Urothelium cell line (cell line): Measurements from ENCODE around the gene WDFY4.

Source experiments
- DNase-seq: peaks from one replicate; pipeline ENCODE4 v3.0.0; 2011; ENCODE audit warnings: low spot score, mixed read lengths
- FAIRE-seq: peaks from 2 replicates; lab custom pipeline; 2011; peaks lifted over from hg19 to GRCh38; lab: Jason Lieb, UNC

WDFY4 gene

DNA sequence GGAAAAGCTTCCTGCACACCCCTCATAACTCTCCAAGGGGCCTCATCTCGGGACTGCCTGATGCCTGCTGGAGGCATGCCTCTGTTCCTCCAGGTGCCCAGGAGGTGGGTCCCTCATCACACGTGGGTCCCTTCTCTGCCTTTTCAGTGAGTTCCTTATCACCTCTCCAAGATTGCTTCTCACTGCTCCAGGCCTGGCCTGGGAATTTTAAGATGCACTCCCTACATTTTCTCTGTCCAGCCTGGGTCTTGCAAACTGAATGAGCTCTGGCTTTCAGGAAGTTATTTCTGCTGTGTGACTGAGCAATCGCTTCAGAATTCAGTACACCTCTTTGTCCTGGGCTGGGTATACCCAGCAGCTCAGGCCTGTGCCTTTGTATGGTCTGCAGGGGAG is 211.1 kb downstream of the WDFY4 start:
- FAIRE-seq (no peak), DNase-seq (no peak)

DNA sequence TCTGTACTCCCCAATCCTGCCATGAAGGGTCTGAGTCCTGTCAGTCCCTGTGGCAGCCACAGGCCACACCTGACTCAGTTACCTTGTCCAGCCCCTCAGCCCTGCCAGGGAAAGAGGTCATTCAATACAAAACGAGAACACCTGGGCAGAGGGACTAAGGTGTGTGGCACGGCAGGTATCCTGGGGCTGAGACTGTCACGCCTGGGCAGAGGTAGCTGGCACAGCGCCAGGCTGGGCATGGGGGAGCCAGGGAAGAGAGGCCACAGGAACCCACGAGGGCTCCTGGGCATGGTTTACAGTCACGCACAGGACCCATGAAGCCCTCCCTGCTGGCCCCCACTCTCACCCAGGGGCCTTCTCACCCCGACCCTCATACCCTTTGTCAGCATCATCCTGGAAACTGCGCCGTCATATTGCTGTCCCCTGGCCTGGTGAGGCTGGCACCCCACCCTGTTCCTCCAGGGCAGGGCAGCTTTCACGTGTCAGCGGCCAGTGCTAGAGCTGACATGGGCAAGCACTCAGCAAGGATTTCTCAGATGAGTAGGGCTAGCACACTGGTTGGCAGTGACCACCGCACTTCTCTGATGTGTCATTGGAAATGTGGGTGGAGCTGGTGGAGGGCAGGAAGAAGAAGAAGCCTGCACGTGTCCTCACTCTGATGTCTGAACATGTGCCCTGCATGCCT is 212.2 kb downstream of the WDFY4 start:
- no peak for FAIRE-seq
- no peak for DNase-seq

DNA sequence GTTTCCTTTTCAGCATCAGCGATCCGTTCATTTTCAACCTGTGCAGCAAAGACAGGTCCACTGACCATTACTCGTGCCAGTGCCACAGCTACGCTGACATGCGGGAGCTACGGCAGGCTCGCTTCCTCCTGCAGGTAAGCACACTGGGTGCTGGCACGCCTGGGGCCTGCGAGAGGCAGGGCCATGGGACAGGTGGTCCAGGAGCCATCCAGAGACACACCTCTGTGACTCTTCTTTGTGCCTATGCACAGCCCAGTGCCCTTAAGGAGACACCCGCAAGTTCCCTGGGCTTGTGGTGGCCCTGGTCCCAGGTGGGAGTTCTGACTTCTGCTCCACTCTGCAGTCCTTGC is 212.7 kb downstream of the WDFY4 start:
- FAIRE-seq (no peak), DNase-seq (no peak)

DNA sequence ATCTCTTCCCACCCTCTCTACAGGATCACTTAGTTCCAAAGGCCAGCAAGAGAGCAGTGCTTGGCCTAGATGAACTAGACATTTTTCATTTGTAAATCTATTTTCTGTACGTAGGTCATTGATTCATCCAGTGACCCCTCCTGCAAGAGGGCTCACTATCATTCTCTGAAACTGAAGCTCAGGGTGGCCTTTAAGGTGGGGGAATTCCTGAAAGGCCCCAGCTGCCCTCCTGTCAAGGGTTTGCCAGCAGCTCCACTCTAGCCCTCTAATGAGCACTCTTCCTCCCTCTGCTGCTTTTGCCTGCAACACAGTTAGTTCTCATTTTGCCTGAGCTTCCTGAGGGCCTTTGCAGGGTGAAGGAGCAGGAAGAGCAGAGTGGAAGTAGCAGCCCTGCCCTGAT is 213.8 kb downstream of the WDFY4 start:
- FAIRE-seq = no peak
- no peak for DNase-seq

DNA sequence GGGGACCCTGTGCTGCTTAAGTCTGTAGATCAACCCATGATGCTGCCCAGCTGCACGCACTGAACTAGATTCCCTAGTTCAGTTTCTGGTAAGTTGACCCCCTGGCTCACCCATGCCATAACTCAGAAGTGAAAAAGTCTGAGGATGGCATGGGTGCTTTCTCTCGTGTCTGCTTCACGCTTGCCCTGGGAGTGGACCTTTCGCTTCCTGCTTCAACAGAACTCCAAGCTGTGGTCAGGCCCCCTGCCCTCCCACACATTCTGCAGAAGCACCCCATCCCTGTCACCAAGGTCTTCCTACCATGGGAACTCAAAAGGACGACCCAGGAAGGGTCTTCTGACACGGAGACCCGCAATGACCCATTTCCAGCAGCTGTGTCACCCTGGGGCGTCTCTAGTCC is 215.1 kb downstream of the WDFY4 start:
- DNase-seq = no peak
- FAIRE-seq = no peak

DNA sequence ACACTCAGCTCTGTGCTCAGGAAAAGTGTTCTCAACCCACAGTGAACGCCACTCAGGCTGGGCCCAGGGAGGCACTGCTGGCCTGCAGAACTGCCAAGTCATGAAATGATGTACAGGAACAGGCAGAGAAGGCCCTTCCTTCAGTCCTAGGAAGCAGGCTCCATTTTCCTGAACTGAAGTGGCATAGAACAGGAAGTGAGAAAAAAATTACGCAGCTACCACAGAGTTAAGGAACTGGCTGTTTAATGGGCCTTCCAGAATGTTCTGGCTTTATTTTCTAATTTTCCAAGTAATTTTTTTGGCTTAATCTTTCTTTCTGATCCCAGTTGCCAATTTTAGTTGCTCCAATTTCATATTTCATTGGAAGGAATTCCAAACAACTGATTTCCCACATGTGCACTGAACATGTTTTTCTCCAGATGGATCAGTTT is 215.7 kb downstream of the WDFY4 start:
- FAIRE-seq = no peak

DNA sequence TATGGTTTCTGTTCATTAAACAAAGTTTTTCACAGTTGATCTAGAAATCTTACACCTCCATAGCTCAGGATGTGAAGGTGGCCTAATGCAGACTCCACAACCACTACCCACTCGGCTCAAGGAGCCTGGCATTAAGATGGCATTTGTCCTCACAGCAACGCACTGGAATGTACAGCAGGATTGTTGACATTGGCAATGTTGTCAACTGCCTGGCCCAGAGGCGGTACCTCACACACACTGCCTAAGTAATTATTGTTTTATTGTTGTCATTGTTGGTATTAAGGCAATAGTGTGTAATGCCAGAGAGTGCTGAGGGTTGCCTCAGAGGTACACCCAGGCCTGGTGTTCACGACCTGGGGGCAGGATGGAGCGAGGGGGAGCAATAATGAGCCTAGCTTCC is 216.6 kb downstream of the WDFY4 start:
- FAIRE-seq = no peak

More for the DNA sequence above, 215.7 kb downstream of the WDFY4 start:
- DNase-seq = no peak

DNA sequence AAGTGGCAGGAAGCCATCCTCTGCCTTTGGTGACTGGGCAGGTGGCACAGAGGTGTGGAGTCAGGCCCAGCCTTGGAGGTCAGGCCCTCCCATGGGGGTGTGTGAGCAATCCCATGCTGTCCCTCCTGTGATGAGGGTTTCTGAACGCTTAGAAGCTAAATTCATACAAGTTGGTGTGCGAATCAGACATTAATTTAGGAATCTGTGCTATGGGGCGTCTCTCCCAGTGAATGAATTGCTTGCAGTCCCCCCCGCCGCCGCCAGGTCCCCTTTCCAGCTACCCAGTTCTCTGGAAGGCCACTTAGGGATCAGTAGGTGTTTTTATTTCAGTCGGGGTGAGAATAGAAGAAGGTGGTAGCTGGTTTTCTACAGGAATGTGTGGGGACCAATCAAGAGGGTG is 217.4 kb downstream of the WDFY4 start:
- DNase-seq (no peak), FAIRE-seq (no peak)

More for the DNA sequence above, 216.6 kb downstream of the WDFY4 start:
- DNase-seq = no peak

DNA sequence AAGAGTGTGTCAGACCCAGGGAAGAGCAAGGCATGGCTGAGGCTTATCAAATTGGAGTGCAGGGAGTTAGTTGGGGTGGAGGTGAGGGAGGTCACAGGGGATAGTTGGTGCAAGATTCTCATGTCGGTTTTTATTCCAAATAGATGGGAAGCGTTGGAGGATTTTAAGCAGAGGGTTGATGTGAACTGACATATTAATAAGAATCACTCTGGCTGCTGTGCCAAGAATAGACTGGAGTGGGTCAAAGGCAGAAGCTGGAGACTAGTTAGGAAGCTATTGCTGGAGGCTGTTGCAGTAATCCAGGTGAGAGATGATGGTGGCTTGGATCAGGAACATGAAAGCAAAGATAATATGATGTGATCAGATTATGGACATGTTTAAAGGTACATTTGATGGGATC is 218.5 kb downstream of the WDFY4 start:
- no peak for FAIRE-seq

DNA sequence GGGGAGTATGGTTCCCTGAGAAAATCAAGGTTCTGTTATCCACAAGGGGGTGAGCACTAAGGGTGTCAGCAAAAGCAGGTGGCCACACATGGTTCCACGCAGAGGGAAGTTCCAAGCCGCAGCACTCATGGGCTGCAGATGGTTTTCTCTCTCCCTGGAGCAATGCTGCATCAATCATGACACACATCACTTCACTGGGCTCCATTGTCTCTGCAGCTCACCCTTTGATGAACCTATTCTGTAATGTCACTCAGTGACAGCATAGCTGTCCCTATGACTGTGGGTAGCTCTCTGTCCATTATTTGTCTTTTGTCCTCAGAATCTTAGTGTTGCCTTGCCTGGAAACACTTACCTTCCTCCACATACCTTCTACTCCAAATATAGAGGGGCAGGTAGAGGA is 220.2 kb downstream of the WDFY4 start:
- FAIRE-seq = peak; percentile 32

More for the DNA sequence above, 218.5 kb downstream of the WDFY4 start:
- no peak for DNase-seq

DNA sequence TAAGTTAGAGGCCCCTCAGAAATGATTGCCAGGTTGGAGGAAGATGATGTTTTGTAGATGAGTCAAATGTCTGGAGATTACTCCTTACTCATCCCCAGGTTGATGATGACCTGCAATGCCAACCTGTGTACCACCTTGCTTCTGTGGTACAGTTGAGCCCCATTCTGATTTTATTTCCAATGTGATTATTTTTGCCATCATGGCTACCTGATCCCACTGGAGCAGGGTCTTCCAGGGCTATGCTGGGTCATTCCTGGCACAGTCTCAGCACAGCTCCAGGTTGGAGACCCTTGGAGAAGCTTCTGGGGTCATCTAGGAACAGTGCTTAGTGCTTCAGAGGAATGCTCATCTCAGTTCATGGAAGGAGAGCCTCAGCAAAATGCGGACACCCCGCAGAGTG is 220.6 kb downstream of the WDFY4 start:
- FAIRE-seq = no peak
- no peak for DNase-seq

More for the DNA sequence above, 220.2 kb downstream of the WDFY4 start:
- DNase-seq = no peak

DNA sequence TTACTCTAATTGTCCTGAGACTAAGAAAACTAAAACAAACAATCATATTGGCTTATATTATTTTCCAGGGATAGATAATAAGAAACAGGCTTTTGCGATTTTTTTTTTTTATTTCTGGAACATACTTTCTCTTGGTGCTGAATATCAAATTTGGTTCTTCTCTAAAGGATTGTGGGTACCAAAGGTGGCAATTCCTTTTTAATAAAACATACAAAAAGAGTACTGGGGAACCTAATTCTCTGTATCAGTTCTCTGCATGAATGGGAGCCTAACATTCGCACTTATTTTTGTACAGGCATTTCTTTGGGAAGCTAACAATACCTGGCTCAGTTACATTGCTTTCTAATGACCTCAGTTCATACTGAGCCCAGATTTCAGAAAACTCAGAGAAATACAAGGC is 222.2 kb downstream of the WDFY4 start:
- no peak for DNase-seq
- FAIRE-seq = no peak

DNA sequence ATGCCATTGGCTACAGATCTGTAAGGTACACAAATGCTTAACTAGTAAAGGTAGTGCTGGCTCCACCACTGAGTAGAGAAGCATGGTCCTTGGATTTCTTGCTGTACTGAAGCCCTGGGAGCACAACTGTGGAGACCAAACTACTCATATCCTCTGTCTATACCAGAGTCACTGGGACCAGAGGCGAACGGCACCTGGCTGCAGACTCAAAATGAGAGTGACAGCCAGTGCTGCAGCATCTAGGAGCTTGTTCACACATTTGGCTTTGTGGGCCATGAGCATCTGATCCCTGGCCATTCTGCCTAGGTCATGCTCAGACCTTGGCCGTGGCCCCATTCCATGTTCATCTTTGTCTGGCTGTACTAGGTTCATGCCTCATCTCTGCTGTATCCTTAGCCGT is 223.1 kb downstream of the WDFY4 start:
- FAIRE-seq (no peak), DNase-seq (no peak)

DNA sequence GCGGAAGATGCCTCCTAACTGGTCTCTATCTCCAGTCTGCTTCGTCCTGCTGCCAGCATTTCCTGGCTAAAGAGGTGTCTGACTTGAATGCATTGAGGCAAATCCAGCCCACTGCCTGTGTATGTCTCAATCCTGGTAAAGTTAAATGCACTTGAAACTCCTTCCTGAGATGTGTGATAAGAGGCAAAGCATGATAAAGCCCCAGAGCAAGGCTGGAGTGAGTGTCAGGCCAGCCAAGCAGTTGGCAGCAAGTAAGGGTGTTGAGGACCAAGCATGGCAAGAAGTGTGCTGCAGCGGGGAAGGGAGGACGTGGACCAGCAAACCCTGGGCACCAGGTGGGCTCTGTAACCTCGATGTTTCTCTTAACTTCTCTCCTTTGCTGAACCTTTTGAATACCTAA is 225.9 kb downstream of the WDFY4 start:
- FAIRE-seq = no peak

DNA sequence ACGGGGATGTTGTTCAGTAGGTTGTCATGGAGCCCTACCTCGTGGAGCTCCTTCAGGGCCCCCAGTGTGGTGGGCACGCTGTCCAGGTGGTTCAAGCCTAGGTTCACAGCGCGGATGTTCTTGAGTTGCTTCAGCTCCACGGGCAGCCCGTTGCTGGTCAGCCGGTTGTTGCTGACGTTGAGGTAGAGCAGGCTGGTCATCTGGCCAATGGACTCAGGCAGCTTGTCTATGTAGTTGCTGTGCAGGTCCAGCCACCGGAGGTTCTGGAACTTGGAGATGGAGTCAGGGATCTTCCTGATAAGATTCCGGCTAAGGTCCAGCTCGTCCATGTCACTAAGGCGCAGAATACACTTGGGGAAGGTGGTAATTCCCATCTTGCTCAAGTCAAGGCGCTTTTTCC is 229.0 kb downstream of the WDFY4 start:
- no peak for DNase-seq
- FAIRE-seq = no peak

More for the DNA sequence above, 225.9 kb downstream of the WDFY4 start:
- DNase-seq = no peak

DNA sequence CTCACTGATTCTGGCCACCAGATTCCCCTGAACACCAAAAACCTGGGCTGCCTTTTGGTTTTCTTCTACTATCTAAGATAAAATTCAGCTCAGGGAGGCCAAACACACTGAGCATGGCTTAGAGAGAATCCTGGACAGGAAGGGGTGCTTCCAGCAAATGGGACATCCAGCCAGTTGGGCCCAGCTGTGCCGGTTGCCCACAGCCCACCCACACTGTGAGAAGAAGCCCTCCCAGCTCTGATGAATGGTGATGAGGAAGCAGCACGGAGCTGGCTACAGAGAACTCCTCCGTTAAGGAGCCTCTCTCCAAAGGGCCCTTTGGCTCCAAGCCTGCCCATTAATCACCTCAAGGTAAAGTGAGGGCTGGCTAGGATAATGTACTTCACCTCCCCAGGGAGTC is 239.1 kb downstream of the WDFY4 start:
- DNase-seq (no peak), FAIRE-seq (no peak)

DNA sequence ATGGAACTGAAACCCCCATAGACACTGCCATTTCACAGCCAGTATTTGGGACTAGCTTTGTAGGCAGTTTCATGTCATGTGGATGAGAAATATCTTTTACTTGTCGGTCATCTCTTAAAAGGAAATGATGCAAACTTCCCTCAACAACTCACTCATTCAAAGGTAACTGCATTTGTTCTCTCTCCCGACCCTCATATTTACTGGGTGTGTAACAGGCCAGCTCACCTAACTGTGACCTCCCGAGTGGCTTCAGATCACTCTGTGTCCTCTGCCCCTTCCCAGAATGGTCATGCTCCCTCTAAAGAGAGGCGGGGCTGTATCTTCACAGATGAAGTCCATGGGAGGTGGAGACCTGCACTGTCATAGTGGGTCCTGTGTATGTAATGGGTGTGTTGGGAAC is 240.3 kb downstream of the WDFY4 start:
- DNase-seq (no peak), FAIRE-seq (no peak)

DNA sequence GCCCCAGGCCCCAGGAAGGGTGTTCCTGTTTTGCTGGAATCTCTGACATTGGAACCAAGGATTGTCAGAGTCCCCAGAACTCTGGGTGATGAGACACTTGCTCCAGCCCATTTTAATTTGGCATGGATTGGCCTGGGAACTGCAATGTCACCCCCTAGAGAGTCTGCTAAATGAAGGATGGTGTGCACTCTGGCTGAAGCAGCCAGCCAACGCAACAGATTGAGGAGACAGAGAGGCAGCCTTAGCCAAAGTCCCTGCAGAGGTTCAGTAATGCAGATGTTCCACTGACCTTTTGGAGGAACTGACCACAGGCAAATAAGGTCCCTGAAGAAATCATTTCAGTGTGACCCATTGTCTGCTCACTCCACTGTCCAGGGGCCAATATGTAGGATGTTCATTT is 241.6 kb downstream of the WDFY4 start:
- FAIRE-seq (no peak), DNase-seq (no peak)

DNA sequence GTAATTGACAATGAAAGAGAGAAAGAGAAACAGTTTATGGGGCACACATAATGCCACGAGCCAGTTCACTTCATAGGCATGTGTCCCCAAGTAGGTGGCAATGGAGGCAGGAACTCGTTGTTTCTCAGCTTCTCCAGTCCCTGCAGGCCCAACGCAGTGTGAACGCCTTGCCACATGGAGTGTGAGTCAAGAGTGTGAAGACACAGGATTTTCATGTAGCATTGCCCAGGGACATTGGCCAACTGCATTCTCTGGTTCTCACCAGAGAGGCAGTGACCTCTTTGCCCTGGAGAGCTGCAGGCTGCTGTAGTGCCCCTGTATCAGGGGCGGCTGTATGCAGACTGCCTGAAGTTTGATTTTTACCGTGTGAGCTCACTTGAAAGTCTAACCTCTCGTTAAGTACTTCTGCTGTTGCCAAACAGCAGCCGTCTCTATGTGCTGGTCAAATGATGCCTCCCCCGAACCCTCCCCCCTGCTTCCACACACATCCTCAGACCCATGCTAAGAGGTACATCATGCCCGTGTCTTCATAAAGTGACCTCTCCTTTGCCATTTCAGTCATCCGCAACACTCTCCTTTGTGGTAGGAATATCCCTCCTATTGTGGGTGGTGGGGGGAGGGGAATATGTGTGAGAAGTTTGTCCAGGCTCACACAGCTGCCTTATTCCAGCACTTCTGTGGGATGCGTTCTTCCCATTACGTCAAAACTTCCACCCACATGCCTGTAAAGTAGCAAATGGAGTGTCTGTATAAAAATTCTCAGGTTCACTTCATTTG is 242.3 kb downstream of the WDFY4 start:
- FAIRE-seq = no peak
- no peak for DNase-seq

DNA sequence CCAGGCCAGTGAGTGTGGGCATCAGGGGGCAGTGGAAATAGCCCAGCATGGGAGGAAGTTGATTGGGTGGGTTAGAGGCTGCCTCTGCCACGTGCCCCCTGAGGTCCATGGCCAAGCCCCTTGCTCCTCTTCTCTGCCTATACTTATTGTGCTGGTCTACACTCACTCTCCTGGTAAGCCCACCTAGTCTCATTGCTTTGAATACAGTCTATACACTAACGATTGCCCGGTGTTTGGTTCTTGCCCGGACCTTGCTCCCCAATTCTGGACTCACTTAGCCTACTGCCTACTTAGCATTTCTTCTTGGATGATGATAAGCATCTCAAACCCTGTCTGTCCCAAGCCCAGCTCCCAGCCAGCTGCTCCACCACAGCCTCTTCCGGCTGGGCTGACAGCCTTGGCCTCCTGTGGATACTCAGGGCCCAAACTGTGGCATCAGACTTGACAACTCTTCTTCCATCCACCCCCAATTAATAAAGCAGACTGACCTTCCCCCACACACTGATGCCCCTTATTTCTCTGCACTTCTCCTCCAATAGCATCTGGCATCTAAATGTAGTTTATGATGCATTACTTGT is 244.8 kb downstream of the WDFY4 start:
- DNase-seq (no peak), FAIRE-seq (no peak)

DNA sequence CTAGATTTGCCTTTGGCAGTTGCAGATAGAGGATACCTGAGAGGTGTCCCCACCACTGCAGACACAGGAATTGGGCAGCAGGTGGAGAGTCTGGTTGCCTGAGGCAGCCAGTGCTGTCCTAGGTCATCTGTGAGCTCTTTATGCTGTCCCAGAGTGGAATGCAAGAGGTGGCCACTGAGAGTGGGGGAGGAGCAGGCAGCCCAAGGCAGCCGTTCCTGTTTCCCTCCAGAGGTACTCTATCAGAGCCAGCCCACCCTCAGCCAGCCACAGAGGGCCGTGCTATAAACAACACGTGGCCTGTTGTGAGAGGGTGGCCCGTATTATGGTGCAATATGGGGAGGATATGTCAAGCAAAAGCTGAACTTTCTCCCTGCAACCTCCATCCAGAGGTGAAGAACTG is 246.5 kb downstream of the WDFY4 start:
- no peak for FAIRE-seq
- no peak for DNase-seq
